Adrenal gland (tissue), 5 donors: Measurements from ENCODE around the gene PRKAG3.

Source experiments
- POLR2A ChIP-seq, 2 donors: fragments of 450-650 bp; IDR thresholded peaks; one replicate each; pipeline ENCODE4 v1.6.1; 2017; ENCODE audit warnings: antibody characterized with exemption in 2 of 2, mild to moderate bottlenecking in 2 of 2, moderate library complexity in 1 of 2
- TF ChIP-seq, protein P1 (sequence below), 6 experiments: fragments of 450-650 bp in 4 of 6; fragments of 200-600 bp in 2 of 6; sonication (generic) in 1 of 6; IDR thresholded peaks; 1 replicate in 5 of 6; 2 replicates in 1 of 6; pipeline versions ENCODE4 v1.5.1 to v1.8.0; 2016 to 2021; ENCODE audit warnings: antibody characterized with exemption in 6 of 6, mild to moderate bottlenecking in 2 of 6, moderate library complexity in 1 of 6
- donor health status: DM: no; HTN: no; CAD: no.

DNA sequence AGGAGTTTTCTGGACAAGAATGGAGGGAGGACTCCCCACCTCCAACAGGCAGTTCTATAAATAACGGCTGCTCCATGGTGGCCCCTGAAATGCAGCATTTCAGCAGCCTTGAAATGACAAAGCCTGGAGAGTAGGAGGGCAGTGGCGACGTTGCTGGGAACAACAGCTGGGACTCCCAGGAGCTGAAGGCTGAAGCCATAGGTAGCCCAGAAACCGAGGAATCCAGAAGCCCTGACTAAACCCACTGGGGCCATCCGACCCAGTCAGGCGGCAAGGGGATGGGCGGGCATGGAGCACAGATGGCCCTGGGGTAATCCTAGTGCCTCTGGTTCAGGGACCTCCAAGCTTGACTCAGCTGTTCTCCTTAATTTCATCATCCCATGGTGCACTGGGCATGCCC lies 9.0 kb downstream of the PRKAG3 start:
- no peak for TF ChIP-seq POLR2A (IDR thresholded peaks at IDR 0.05)
- TF ChIP-seq, protein P1, sequence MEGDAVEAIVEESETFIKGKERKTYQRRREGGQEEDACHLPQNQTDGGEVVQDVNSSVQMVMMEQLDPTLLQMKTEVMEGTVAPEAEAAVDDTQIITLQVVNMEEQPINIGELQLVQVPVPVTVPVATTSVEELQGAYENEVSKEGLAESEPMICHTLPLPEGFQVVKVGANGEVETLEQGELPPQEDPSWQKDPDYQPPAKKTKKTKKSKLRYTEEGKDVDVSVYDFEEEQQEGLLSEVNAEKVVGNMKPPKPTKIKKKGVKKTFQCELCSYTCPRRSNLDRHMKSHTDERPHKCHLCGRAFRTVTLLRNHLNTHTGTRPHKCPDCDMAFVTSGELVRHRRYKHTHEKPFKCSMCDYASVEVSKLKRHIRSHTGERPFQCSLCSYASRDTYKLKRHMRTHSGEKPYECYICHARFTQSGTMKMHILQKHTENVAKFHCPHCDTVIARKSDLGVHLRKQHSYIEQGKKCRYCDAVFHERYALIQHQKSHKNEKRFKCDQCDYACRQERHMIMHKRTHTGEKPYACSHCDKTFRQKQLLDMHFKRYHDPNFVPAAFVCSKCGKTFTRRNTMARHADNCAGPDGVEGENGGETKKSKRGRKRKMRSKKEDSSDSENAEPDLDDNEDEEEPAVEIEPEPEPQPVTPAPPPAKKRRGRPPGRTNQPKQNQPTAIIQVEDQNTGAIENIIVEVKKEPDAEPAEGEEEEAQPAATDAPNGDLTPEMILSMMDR (IDR thresholded peaks at IDR 0.05): no peak
